GM12892 (cell line): ENCODE measurements around the gene SYT12.

ENCODE experiments used
- DNase-seq: peaks from one replicate; pipeline ENCODE4 v3.0.0; 2011; ENCODE audit not compliant: insufficient read length
- FAIRE-seq: peaks from 2 replicates; lab custom pipeline; 2011; peaks lifted over from hg19 to GRCh38; lab: Jason Lieb, UNC
- POLR2A ChIP-seq: IDR thresholded peaks from 2 replicates; pipeline ENCODE4 v1.6.1; 2011; ENCODE audit warnings: low read depth, low read length, control low read depth
- POLR2AphosphoS5 ChIP-seq: IDR thresholded peaks from 2 replicates; pipeline ENCODE4 v1.6.1; 2011; ENCODE audit warnings: low read depth, low read length, control low read depth
- TAF1 ChIP-seq: IDR thresholded peaks from 2 replicates; pipeline ENCODE4 v1.6.1; 2011; ENCODE audit warnings: low read depth, mild to moderate bottlenecking, control low read depth, low read length, borderline replicate concordance

The SYT12 gene

GRCh38 chr11:67071420-67072284, 48.7 kb downstream of the SYT12 start:
- peak; percentile 95 for DNase-seq
- TF ChIP-seq POLR2AphosphoS5 (no peak), POLR2A (no peak), TAF1 (no peak)
- peak; percentile 91 for FAIRE-seq

- FAIRE-seq (no peak), DNase-seq (no peak)
- no peak for TF ChIP-seq TAF1
- no peak for TF ChIP-seq POLR2A
- TF ChIP-seq POLR2AphosphoS5, result no peak
Observed at GRCh38 chr11:67072295-67072694, 49.4 kb downstream of the SYT12 start.

- no peak for DNase-seq
- TF ChIP-seq POLR2A (no peak), POLR2AphosphoS5 (no peak), TAF1 (no peak)
- no peak for FAIRE-seq
Observed at GRCh38 chr11:67073908-67074307, 51.0 kb downstream of the SYT12 start.

GRCh38 chr11:67076202-67076601, 53.3 kb downstream of the SYT12 start:
- FAIRE-seq (peak; percentile 60), DNase-seq (no peak)
- no peak for TF ChIP-seq POLR2A
- no peak for TF ChIP-seq TAF1
- no peak for TF ChIP-seq POLR2AphosphoS5

GRCh38 chr11:67079065-67079705, 56.3 kb downstream of the SYT12 start:
- DNase-seq, result no peak
- TF ChIP-seq TAF1 (no peak), POLR2AphosphoS5 (no peak), POLR2A (no peak)
- peak; percentile 40 for FAIRE-seq

- FAIRE-seq (peak; percentile 60), DNase-seq (no peak)
- no peak for TF ChIP-seq POLR2AphosphoS5
- TF ChIP-seq TAF1, result no peak
- TF ChIP-seq POLR2A, result no peak
Observed at GRCh38 chr11:67082071-67082791, 59.3 kb downstream of the SYT12 start.

- FAIRE-seq (no peak), DNase-seq (no peak)
- no peak for TF ChIP-seq TAF1
- TF ChIP-seq POLR2A, result no peak
- TF ChIP-seq POLR2AphosphoS5, result no peak
Observed at GRCh38 chr11:67083786-67084366, 60.9 kb downstream of the SYT12 start.

GRCh38 chr11:67085617-67086016, 62.7 kb downstream of the SYT12 start:
- FAIRE-seq (no peak), DNase-seq (no peak)
- no peak for TF ChIP-seq TAF1
- no peak for TF ChIP-seq POLR2AphosphoS5
- no peak for TF ChIP-seq POLR2A

GRCh38 chr11:67090717-67091116, 67.8 kb downstream of the SYT12 start:
- no peak for FAIRE-seq

GRCh38 chr11:67095214-67095507, 72.2 kb downstream of the SYT12 start:
- TF ChIP-seq POLR2A (no peak), TAF1 (no peak), POLR2AphosphoS5 (no peak)
- no peak for FAIRE-seq
- DNase-seq, result no peak

More at GRCh38 chr11:67090717-67091116, 67.8 kb downstream of the SYT12 start:
- DNase-seq, result no peak
- TF ChIP-seq POLR2A (no peak), TAF1 (no peak), POLR2AphosphoS5 (no peak)

- FAIRE-seq, result peak; percentile 82
- no peak for DNase-seq
- no peak for TF ChIP-seq POLR2AphosphoS5
- no peak for TF ChIP-seq TAF1
- no peak for TF ChIP-seq POLR2A
Observed at GRCh38 chr11:67098799-67099429, 76.0 kb downstream of the SYT12 start.
